Colonic mucosa (tissue), 4 donors: ENCODE results near the gene PLCB1. TPM values are rescaled to one million over a fixed set of nuclear protein-coding genes. Genes with fewer than 3 reads are reported as not detected.

Experiments used
- DNase-seq: peaks from one replicate; pipeline ENCODE4 v3.0.0-alpha.2; 2020
- H3K27ac ChIP-seq: fragments of 200-600 bp; one replicate; pipeline ENCODE4 v1.8.0; 2021
- H3K27me3 ChIP-seq: fragments of 200-600 bp; one replicate; pipeline ENCODE4 v1.8.0; 2021
- H3K36me3 ChIP-seq: fragments of 200-600 bp; one replicate; pipeline ENCODE4 v1.8.0; 2021
- H3K4me1 ChIP-seq: fragments of 200-600 bp; one replicate; pipeline ENCODE4 v1.8.0; 2021; ENCODE audit warnings: mild to moderate bottlenecking
- H3K4me3 ChIP-seq: fragments of 200-600 bp; one replicate; pipeline ENCODE4 v1.8.0; 2021
- H3K9ac ChIP-seq, 2 donors: one replicate each; pipeline ENCODE4 v1.7.0; 2013; ENCODE audit warnings: control low read depth in 2 of 2, low read depth in 2 of 2, low read length in 2 of 2
- H3K9me3 ChIP-seq: fragments of 200-600 bp; one replicate; pipeline ENCODE4 v1.8.0; 2021
- intact Hi-C: fragments of 100-400 bp; cut with DNase I; formaldehyde crosslinking; loops from one replicate; pipeline ENCODE4 v1.14.1; 2022
- total RNA-seq, 2 donors: library from RNA; stranded (reverse); fragmentation: NEBNext Ultra II Directional in 1 of 2; extraction: Animal tissue kit (Norgen Biotek cat#: 25700) in 1 of 2; gene quantifications; one replicate each; pipeline ENCODE4 v1.2.1, GENCODE V29; 2021
- TF ChIP-seq, protein P1 (sequence below): fragments of 200-600 bp; IDR thresholded peaks from one replicate; pipeline ENCODE4 v1.8.0; 2022; ENCODE audit warnings: antibody characterized with exemption, mild to moderate bottlenecking
- donor health status: healthy.
- donor health status: DM: no; HTN: no; CAD: no.
- donor health status: DM: no; HTN: no; CAD: no.

PLCB1 gene
- total RNA-seq, 2 donors from 2014 or later = 8.3 to 9.6 TPM

DNA sequence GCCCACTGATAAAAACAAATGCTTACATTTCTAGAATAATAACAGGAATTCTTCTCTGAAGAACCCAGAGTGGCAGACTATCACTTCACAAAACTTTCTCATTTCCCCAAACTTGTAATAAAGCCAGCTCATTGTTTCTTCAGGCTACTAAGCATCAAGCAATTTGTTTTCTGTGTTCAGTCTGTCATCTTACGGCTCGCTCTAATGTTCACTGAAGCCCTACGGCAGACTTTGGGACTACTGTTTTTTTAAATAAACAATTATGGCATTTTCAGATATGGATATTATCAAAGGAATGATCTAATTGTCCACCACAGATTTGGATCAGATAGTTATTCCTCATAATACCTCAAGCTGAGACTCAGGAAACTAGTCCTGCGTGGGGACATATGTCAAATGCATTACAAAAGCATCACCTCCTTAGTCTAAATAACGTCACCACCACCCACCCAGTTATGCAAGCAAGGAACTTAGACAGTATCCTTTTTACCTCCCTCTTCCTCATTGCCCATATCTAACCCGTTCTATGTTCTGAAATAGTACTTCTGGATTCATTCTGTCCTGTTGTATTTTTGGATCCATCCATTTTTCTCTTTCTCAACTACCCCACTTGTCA, 415.1 kb downstream of the PLCB1 start:
- Histone ChIP-seq H3K4me1 (no peaks in the 10 kb centered on the region), H3K9me3 (no peaks in the 10 kb centered on the region), H3K27ac (no peak overlapping the region), H3K27me3 (no peaks in the 10 kb centered on the region), H3K9ac (no peak overlapping the region), H3K36me3 (no peaks in the 10 kb centered on the region), H3K4me3 (no peak overlapping the region)
- no peak for DNase-seq
- TF ChIP-seq, protein P1, sequence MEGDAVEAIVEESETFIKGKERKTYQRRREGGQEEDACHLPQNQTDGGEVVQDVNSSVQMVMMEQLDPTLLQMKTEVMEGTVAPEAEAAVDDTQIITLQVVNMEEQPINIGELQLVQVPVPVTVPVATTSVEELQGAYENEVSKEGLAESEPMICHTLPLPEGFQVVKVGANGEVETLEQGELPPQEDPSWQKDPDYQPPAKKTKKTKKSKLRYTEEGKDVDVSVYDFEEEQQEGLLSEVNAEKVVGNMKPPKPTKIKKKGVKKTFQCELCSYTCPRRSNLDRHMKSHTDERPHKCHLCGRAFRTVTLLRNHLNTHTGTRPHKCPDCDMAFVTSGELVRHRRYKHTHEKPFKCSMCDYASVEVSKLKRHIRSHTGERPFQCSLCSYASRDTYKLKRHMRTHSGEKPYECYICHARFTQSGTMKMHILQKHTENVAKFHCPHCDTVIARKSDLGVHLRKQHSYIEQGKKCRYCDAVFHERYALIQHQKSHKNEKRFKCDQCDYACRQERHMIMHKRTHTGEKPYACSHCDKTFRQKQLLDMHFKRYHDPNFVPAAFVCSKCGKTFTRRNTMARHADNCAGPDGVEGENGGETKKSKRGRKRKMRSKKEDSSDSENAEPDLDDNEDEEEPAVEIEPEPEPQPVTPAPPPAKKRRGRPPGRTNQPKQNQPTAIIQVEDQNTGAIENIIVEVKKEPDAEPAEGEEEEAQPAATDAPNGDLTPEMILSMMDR = no peak
- intact Hi-C loops = no loop called here

DNA sequence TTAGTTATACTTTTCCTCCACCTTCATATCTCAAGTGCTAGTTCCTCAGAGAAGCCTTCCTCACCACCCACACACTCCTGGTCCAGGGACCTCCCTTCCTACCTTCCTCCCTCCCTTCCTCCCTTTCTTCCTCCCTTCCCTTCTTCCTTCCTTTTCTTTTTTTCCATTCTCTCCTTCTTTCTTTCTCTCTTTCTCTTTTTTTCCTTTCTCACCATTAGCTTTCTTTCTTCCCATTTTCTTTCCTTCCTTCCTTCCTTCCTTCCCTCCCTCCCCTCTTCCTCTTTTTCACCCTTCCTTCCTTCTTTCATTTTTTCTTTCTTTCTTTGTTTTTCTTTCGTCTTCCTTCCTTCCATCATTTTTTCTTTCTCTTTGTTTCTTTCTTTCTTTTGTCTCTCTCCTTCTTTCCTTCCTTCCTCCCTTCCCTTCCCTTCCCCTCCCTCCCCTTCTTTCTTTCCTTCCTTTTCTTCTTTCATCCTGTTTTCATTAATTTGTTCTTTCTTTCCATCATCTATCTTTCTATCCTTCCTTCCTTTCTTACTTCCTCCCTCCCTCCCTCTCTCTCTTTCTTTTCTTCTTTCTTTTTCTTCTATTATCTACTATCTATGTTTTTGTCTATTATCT, 416.0 kb downstream of the PLCB1 start:
- TF ChIP-seq, protein P1 = no peak
- intact Hi-C loops = no loop called here
- H3K9ac ChIP-seq = no peak overlapping the region

DNA sequence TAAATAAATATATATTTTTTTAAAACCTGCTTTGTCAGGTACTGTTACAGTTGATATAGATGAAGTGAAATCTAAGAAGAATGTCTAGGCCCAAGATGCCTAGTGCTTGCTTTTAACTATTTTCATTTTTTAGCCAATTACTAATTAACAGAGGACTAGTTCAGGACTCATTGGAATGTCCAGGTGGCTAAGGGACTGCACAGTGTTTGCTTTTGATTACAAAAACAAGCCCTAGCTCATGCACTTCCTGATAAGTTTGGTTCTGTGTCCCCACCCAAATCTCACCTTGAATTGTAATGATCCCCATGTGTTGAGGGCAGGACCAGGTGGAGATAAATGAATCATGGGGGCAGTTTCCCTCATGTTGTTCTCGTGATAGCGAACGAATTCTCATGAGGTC, 417.1 kb downstream of the PLCB1 start:
- Histone ChIP-seq H3K9ac (no peak overlapping the region), H3K9me3 (no peaks in the 10 kb centered on the region), H3K4me1 (no peaks in the 10 kb centered on the region), H3K36me3 (no peaks in the 10 kb centered on the region), H3K4me3 (no peak overlapping the region), H3K27me3 (no peaks in the 10 kb centered on the region), H3K27ac (no peak overlapping the region)
- intact Hi-C loops = no loop called here
- DNase-seq = no peak
- TF ChIP-seq, protein P1 = no peak

More for the DNA sequence above, 416.0 kb downstream of the PLCB1 start:
- Histone ChIP-seq H3K9me3 (no peaks in the 10 kb centered on the region), H3K36me3 (no peaks in the 10 kb centered on the region), H3K4me3 (no peak overlapping the region), H3K27me3 (no peaks in the 10 kb centered on the region), H3K27ac (no peak overlapping the region), H3K4me1 (no peaks in the 10 kb centered on the region)
- no peak for DNase-seq

DNA sequence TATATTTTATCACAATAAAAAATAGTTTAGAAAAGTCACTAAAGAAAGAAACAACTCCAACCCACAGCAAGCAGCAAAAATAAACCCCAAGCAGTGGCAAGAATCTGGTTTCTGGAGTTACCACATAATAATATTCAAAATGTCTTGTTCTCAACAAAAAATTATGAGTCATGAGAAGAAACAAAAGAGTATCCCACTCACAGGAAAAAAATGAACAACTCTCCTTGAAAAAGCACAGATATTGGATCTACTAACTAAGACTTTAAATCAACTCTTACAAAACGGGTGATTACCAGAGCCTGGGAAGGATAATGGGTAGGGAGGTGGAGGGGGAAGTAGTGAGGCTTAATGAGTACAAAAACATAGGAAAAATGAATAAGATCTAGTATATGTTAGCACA, 425.6 kb downstream of the PLCB1 start:
- H3K36me3 ChIP-seq = no peaks in the 10 kb centered on the region
- no peak for DNase-seq
- H3K27me3 ChIP-seq = no peaks in the 10 kb centered on the region
- H3K4me1 ChIP-seq = no peaks in the 10 kb centered on the region
- H3K27ac ChIP-seq = no peak overlapping the region
- H3K9ac ChIP-seq = no peak overlapping the region
- no peak overlapping the region for H3K4me3 ChIP-seq
- no peaks in the 10 kb centered on the region for H3K9me3 ChIP-seq
- intact Hi-C loops = no loop called here
- TF ChIP-seq, protein P1 = no peak

DNA sequence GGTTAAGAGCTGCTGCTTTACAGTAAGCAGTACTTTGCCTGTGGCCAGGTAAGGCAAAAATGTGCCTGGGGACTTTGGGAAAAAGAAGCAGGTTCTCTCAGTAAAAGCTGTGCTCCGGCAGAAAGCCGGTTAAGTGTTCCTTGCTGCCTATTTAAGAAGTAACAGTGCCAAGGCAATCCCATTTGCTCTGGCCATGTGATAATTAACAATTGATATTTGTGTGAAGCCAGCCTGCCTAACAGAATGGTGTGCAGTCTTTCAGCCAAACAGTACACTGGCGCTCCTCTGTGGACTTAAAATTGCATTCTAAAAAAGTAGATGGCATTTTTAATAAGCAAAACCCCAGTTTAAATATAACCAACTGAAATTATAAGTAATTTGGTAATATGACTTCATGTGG, 430.3 kb downstream of the PLCB1 start:
- TF ChIP-seq, protein P1 = no peak
- intact Hi-C loops = no loop called here
- Histone ChIP-seq H3K27ac (no peak overlapping the region), H3K9ac (no peak overlapping the region), H3K9me3 (no peaks in the 10 kb centered on the region), H3K36me3 (no peaks in the 10 kb centered on the region), H3K4me3 (no peak overlapping the region), H3K27me3 (no peaks in the 10 kb centered on the region), H3K4me1 (no peaks in the 10 kb centered on the region)
- DNase-seq = no peak
